ENCODE data around the gene LAMC3.

The LAMC3 gene

GRCh38 chr9:131065599-131065998, 56.6 kb downstream of the LAMC3 start:
- no peak for DNase-seq (ENCODE audit: low read depth)
- H3K4me3 ChIP-seq (replicated peaks; ENCODE audit: low read depth, low read length): no peak overlapping the region
- TF ChIP-seq CTCF (IDR thresholded peaks at IDR 0.05; ENCODE audit: low read length, missing control alignments): no peak

- TF ChIP-seq CTCF (IDR thresholded peaks at IDR 0.05; ENCODE audit: low read length, missing control alignments): no peak
- H3K4me3 ChIP-seq (replicated peaks; ENCODE audit: low read depth, low read length): no peak overlapping the region
- DNase-seq (ENCODE audit: low read depth): no peak
These were observed 58.7 kb downstream of the LAMC3 start for GRCh38 chr9:131067625-131068024.

DNA sequence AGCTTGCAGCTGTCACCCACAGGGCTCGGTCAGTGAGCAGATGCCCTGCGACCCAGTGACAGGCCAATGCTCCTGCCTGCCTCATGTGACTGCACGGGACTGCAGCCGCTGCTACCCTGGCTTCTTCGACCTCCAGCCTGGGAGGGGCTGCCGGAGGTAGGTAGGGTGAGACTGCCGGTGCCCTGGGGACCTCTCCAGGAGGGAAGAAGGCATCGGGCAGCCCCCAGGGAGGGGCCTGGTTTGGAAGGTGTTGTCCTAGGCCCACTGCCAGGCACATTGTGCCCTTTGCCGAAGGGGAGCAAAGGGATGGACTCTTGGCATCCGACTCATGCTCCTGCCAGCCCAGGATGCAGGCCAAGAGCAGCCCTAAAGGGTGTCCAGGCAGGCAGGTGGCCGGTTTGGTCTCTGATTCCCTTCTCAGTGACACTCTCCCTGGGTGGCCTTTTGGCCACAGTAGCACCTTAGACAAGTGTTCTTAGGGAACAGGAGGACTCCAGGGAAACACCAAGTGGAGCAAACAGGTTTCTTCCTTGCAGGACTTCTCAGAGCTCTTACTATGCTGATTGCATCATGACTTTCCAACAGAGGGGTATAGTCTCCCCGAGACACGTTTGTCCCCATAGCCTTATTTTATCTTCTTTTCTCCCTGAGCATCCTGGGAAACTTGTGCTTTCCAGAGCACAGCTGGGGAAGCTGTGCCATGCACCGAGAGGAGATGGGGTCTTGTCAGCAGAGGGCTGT, 59.3 kb downstream of the LAMC3 start:
- no peak for DNase-seq (ENCODE audit: low read depth)
- no peak overlapping the region for H3K4me3 ChIP-seq (replicated peaks; ENCODE audit: low read depth, low read length)
- no peak for TF ChIP-seq CTCF (IDR thresholded peaks at IDR 0.05; ENCODE audit: low read length, missing control alignments)

GRCh38 chr9:131069699-131070098, 60.7 kb downstream of the LAMC3 start:
- no peak for DNase-seq (ENCODE audit: low read depth)
- no peak overlapping the region for H3K4me3 ChIP-seq (replicated peaks; ENCODE audit: low read depth, low read length)
- TF ChIP-seq CTCF (IDR thresholded peaks at IDR 0.05; ENCODE audit: low read length, missing control alignments): no peak

- no peak overlapping the region for H3K4me3 ChIP-seq (replicated peaks; ENCODE audit: low read depth, low read length)
- DNase-seq (ENCODE audit: low read depth): no peak
- no peak for TF ChIP-seq CTCF (IDR thresholded peaks at IDR 0.05; ENCODE audit: low read length, missing control alignments)
These were observed 63.3 kb downstream of the LAMC3 start for GRCh38 chr9:131072107-131072870.

GRCh38 chr9:131072871-131073237, 63.9 kb downstream of the LAMC3 start:
- H3K4me3 ChIP-seq (replicated peaks; ENCODE audit: low read depth, low read length): no peak overlapping the region
- no peak for TF ChIP-seq CTCF (IDR thresholded peaks at IDR 0.05; ENCODE audit: low read length, missing control alignments)
- no peak for DNase-seq (ENCODE audit: low read depth)

Measured in fibroblast of pulmonary artery (primary cell).